ENCODE data around the gene GPC4.

DNA sequence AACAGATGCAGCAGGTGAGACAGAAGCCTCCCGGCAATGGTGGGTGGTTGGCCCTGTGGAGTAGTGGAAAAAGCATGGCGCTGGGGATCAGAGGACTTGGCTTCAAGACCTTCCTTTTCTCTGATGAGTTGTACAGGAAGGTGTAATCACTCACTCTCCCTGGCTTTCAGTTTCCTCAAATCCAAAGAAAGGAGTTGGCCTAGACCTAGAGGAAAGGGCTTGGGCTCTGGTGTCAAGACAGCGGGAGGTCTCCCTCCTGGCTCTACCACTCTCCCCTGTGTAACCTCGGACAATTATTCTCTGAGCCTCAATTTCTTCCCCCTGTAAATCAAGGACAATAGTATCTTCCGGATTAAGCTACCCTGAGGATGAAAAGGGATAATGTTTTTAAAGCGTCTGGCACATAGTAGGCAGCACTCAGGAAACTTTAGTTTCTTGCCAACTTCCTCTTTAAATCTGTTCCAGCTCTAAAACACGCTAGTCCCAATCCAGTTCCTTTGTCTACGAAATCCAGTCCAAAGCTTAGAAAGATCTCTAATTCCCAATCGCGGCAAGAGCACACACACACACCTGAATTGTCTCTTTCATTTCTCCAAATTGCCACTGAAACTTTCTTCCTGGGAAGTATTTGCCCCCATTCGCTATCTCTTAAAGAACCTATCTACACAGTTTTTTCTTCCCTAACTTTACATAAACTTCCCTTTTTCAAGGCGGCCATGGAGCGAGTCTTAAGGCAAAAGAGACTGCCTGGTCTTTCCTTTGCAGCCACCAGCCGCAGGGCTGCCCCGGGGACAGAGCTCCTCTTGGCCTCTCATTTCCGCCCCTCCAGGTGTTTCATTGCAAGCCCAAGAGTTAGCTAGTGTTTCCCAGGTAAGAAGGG, 29.9 kb upstream of the GPC4 start:
- TF ChIP-seq, protein P1, sequence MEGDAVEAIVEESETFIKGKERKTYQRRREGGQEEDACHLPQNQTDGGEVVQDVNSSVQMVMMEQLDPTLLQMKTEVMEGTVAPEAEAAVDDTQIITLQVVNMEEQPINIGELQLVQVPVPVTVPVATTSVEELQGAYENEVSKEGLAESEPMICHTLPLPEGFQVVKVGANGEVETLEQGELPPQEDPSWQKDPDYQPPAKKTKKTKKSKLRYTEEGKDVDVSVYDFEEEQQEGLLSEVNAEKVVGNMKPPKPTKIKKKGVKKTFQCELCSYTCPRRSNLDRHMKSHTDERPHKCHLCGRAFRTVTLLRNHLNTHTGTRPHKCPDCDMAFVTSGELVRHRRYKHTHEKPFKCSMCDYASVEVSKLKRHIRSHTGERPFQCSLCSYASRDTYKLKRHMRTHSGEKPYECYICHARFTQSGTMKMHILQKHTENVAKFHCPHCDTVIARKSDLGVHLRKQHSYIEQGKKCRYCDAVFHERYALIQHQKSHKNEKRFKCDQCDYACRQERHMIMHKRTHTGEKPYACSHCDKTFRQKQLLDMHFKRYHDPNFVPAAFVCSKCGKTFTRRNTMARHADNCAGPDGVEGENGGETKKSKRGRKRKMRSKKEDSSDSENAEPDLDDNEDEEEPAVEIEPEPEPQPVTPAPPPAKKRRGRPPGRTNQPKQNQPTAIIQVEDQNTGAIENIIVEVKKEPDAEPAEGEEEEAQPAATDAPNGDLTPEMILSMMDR (IDR thresholded peaks at IDR 0.05; ENCODE audit: low read length), result no peak
- no peak for TF ChIP-seq EZH2 (IDR thresholded peaks at IDR 0.05; ENCODE audit: borderline replicate concordance, low read length)

Data from OCI-LY1 (cell line).